LNCAP (cell line): Measurements from ENCODE around the gene RIPOR1.

Experiments used
- CTCF ChIP-seq: fragments of 450-650 bp; IDR thresholded peaks from 2 replicates; pipeline ENCODE4 v1.5.1; 2017; ENCODE audit warnings: mild to moderate bottlenecking

Gene RIPOR1

GRCh38 chr16:67483731-67484525, 44.7 kb upstream of the RIPOR1 start:
- TF ChIP-seq CTCF: no peak

GRCh38 chr16:67486805-67487204, 41.8 kb upstream of the RIPOR1 start:
- no peak for TF ChIP-seq CTCF

GRCh38 chr16:67489401-67490083, 39.1 kb upstream of the RIPOR1 start:
- TF ChIP-seq CTCF: no peak

- TF ChIP-seq CTCF: no peak
Measured at GRCh38 chr16:67490335-67491096, 38.1 kb upstream of the RIPOR1 start.

- TF ChIP-seq CTCF: no peak
Measured at GRCh38 chr16:67499106-67499505, 29.5 kb upstream of the RIPOR1 start.

GRCh38 chr16:67504031-67505021, 24.3 kb upstream of the RIPOR1 start:
- no peak for TF ChIP-seq CTCF
